HepG2 (cell line): ENCODE results near the gene SPRYD3. TPM values are rescaled to one million over a fixed set of nuclear protein-coding genes. Genes with fewer than 3 reads are reported as not detected.
A peak's percentile ranks its signal among the peaks of the same experiment; 100 is the strongest.

Experiments
- AHR ChIP-seq: IDR thresholded peaks from 2 replicates; pipeline ENCODE4 v1.6.1; 2018; ENCODE audit warnings: missing genetic modification reagents, missing compliant biosample characterization
- CENPT ChIP-seq: sonication (generic); formaldehyde crosslinking; IDR thresholded peaks from 2 replicates; pipeline ENCODE4 v1.8.0; 2022; ENCODE audit warnings: low read depth, mild to moderate bottlenecking, moderate library complexity, missing genetic modification reagents
- EHMT2 ChIP-seq: fragments of 200-600 bp; sonication (generic); IDR thresholded peaks from 2 replicates; pipeline ENCODE4 v1.7.0; 2017; ENCODE audit warnings: antibody characterized with exemption, low read depth, low read length, borderline replicate concordance
- ETV5 ChIP-seq: IDR thresholded peaks from 2 replicates; pipeline ENCODE4 v1.6.1; 2018; ENCODE audit warnings: missing biosample characterization, missing genetic modification reagents, inconsistent platforms, borderline replicate concordance
- HDAC1 ChIP-seq: sonication (generic); formaldehyde crosslinking; IDR thresholded peaks from 2 replicates; pipeline ENCODE4 v1.5.1; 2020; ENCODE audit warnings: mild to moderate bottlenecking, missing genetic modification reagents
- HOXD1 ChIP-seq: sonication (generic); formaldehyde crosslinking; IDR thresholded peaks from 2 replicates; pipeline ENCODE4 v1.5.0; 2020; ENCODE audit warnings: missing genetic modification reagents
- MAF1 ChIP-seq: sonication (generic); formaldehyde crosslinking; IDR thresholded peaks from 2 replicates; pipeline ENCODE4 v1.5.0; 2020; ENCODE audit warnings: missing genetic modification reagents, borderline replicate concordance
- PRMT3 ChIP-seq: sonication (generic); formaldehyde crosslinking; IDR thresholded peaks from 2 replicates; pipeline ENCODE4 v1.8.1; 2022; ENCODE audit warnings: low read depth, mild to moderate bottlenecking, moderate library complexity, missing genetic modification reagents, borderline replicate concordance
- RFXAP ChIP-seq: sonication (generic); formaldehyde crosslinking; IDR thresholded peaks from 2 replicates; pipeline ENCODE4 v1.4.0; 2020; ENCODE audit warnings: missing genetic modification reagents, borderline replicate concordance
- SKI ChIP-seq: fragments of 450-650 bp; IDR thresholded peaks from one replicate; pipeline ENCODE4 v1.6.1; 2018; ENCODE audit warnings: mild to moderate bottlenecking; ENCODE audit not compliant: partially characterized antibody
- TAF15 ChIP-seq: fragments of 200-400 bp; formaldehyde crosslinking; IDR thresholded peaks from one replicate; pipeline ENCODE4 v1.6.1; 2018; ENCODE audit warnings: mild to moderate bottlenecking, low read depth, low read length; ENCODE audit not compliant: poor library complexity, severe bottlenecking
- ZNF577 ChIP-seq: sonication (generic); formaldehyde crosslinking; IDR thresholded peaks from 2 replicates; pipeline ENCODE4 v1.4.0; 2020; ENCODE audit warnings: mild to moderate bottlenecking, low read depth, missing genetic modification reagents, borderline replicate concordance
- ZNF629 ChIP-seq: sonication (generic); formaldehyde crosslinking; conservative IDR thresholded peaks from 2 replicates; pipeline ENCODE4 v1.5.0; 2020; ENCODE audit warnings: missing genetic modification reagents
- ZNF816 ChIP-seq: sonication (generic); formaldehyde crosslinking; IDR thresholded peaks from 2 replicates; pipeline ENCODE4 v1.8.0; 2022; ENCODE audit warnings: missing genetic modification reagents, mild to moderate bottlenecking, borderline replicate concordance
- polyA plus RNA-seq, 8 experiments: library from polyadenylated mRNA; depleted of rRNA in 3 of 8; stranded (reverse) in 7 of 8; unstranded in 1 of 8; fragments of >200 nt; fragmentation: Illumina TruSeq in 4 of 8; extraction: Trizol in 4 of 8; gene quantifications; 2 replicates each; pipeline versions ENCODE4 v1.2.1 to v1.2.3, GENCODE V29; 2011 to 2016; ENCODE audit warnings: low read depth in 4 of 8, missing spikeins in 1 of 8, mixed read lengths in 1 of 8; ENCODE audit not compliant: insufficient read depth in 1 of 8
- total RNA-seq, 5 experiments: library from RNA; depleted of rRNA; stranded (reverse); fragments of >200 nt; fragmentation: Illumina TruSeq; extraction: Trizol; gene quantifications; 2 replicates each; pipeline ENCODE4 v1.2.3, GENCODE V29; 2016; ENCODE audit warnings: low read depth in 1 of 5
- TF ChIP-seq, protein P1 (sequence below): sonication (generic); formaldehyde crosslinking; IDR thresholded peaks from 2 replicates; pipeline ENCODE4 v1.4.0; 2020; ENCODE audit warnings: missing genetic modification reagents, mild to moderate bottlenecking, borderline replicate concordance
- TF ChIP-seq, protein P2 (sequence below): sonication (generic); formaldehyde crosslinking; IDR thresholded peaks from 2 replicates; pipeline ENCODE4 v1.4.0; 2020; ENCODE audit warnings: missing genetic modification reagents
- TF ChIP-seq, protein P3 (sequence below): sonication (generic); formaldehyde crosslinking; IDR thresholded peaks from 2 replicates; pipeline ENCODE4 v1.4.0; 2020; ENCODE audit warnings: missing genetic modification reagents, borderline replicate concordance
- TF ChIP-seq, protein P4 (sequence below): sonication (generic); formaldehyde crosslinking; conservative IDR thresholded peaks from 2 replicates; pipeline ENCODE4 v1.8.0; 2022; ENCODE audit warnings: low read depth, missing genetic modification reagents

Gene SPRYD3
- total and polyA plus RNA-seq, 2 of the 13 experiments (the other 11 are each of a cell fraction or from before 2014, with no cell fraction given), result 9.0 to 9.2 TPM

DNA sequence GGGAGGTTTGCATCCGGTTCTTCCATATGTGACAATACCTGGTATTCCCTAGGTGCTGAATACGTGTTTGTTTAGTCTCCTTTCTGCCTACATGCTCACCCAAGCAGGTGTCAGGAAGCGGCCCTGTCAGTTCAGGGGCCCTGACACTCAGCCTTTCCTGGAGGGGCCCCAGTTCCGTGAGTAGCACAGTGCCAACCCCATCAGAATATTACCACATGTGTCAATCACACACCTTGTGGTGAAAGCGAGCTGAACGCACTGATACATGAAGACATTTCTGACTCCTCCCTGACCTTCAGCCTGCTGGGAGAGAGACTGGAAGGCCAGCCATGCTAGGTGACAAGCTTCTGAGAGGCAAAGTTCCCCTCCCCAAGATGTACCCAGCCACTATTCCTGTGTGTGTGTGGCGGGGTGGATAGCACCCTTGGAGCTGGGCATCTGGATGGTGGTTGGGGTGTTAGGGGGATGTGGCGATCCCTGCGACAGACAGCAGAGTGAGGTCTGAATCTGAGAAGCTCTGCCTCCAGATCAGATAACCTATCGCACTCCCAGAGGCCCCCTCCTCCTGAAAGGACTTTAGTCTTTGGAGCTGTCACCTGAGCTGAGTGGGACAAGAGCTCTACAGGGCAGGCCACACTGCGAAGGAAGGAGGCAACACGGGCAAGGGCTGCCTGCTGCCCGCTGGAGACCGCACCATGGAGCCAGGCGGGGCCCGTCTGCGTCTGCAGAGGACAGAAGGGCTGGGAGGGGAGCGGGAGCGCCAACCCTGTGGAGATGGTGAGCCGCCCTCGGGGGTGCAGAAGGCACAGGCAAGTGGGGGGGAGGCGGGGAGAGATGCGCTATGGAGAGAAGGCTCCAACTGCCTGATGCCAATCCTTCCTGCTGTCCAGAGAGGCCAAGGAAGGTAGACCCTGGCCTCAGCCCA lies 24.0 kb upstream of the SPRYD3 start, which contains the start of gene SOAT2 (continued):
- TF ChIP-seq, protein P1, sequence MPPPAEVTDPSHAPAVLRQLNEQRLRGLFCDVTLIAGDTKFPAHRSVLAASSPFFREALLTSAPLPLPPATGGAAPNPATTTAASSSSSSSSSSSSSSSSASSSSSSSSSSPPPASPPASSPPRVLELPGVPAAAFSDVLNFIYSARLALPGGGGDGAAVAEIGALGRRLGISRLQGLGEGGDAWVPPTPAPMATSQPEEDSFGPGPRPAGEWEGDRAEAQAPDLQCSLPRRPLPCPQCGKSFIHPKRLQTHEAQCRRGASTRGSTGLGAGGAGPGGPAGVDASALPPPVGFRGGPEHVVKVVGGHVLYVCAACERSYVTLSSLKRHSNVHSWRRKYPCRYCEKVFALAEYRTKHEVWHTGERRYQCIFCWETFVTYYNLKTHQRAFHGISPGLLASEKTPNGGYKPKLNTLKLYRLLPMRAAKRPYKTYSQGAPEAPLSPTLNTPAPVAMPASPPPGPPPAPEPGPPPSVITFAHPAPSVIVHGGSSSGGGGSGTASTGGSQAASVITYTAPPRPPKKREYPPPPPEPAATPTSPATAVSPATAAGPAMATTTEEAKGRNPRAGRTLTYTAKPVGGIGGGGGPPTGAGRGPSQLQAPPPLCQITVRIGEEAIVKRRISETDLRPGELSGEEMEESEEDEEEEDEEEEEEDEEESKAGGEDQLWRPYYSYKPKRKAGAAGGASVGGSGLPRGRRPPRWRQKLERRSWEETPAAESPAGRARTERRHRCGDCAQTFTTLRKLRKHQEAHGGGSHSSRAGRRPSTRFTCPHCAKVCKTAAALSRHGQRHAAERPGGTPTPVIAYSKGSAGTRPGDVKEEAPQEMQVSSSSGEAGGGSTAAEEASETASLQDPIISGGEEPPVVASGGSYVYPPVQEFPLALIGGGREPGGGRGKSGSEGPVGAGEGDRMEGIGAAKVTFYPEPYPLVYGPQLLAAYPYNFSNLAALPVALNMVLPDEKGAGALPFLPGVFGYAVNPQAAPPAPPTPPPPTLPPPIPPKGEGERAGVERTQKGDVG (CRISPR knock-in tag), result no peak
- no peak; the same call in 1 of the 2 replicates for TF ChIP-seq HDAC1 (CRISPR knock-in tag)
- TF ChIP-seq TAF15, result no peak
- TF ChIP-seq SKI, result no peak
- no peak for TF ChIP-seq RFXAP (CRISPR knock-in tag)
- TF ChIP-seq, protein P2, sequence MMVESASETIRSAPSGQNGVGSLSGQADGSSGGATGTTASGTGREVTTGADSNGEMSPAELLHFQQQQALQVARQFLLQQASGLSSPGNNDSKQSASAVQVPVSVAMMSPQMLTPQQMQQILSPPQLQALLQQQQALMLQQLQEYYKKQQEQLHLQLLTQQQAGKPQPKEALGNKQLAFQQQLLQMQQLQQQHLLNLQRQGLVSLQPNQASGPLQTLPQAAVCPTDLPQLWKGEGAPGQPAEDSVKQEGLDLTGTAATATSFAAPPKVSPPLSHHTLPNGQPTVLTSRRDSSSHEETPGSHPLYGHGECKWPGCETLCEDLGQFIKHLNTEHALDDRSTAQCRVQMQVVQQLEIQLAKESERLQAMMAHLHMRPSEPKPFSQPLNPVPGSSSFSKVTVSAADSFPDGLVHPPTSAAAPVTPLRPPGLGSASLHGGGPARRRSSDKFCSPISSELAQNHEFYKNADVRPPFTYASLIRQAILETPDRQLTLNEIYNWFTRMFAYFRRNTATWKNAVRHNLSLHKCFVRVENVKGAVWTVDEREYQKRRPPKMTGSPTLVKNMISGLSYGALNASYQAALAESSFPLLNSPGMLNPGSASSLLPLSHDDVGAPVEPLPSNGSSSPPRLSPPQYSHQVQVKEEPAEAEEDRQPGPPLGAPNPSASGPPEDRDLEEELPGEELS (CRISPR knock-in tag), result peak; percentile 32; the same call in 1 of the 2 replicates
- TF ChIP-seq, protein P3, sequence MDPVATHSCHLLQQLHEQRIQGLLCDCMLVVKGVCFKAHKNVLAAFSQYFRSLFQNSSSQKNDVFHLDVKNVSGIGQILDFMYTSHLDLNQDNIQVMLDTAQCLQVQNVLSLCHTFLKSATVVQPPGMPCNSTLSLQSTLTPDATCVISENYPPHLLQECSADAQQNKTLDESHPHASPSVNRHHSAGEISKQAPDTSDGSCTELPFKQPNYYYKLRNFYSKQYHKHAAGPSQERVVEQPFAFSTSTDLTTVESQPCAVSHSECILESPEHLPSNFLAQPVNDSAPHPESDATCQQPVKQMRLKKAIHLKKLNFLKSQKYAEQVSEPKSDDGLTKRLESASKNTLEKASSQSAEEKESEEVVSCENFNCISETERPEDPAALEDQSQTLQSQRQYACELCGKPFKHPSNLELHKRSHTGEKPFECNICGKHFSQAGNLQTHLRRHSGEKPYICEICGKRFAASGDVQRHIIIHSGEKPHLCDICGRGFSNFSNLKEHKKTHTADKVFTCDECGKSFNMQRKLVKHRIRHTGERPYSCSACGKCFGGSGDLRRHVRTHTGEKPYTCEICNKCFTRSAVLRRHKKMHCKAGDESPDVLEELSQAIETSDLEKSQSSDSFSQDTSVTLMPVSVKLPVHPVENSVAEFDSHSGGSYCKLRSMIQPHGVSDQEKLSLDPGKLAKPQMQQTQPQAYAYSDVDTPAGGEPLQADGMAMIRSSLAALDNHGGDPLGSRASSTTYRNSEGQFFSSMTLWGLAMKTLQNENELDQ (CRISPR knock-in tag), result no peak
- TF ChIP-seq PRMT3 (CRISPR knock-in tag), result no peak
- TF ChIP-seq AHR (CRISPR knock-in tag), result peak; percentile 63; the same call in 1 of the 2 replicates
- TF ChIP-seq HOXD1 (CRISPR knock-in tag), result no peak
- TF ChIP-seq EHMT2, result no peak
- TF ChIP-seq ZNF577 (CRISPR knock-in tag), result no peak
- no peak for TF ChIP-seq CENPT (CRISPR knock-in tag)
- no peak for TF ChIP-seq ZNF629 (CRISPR knock-in tag)
- no peak for TF ChIP-seq ZNF816 (CRISPR knock-in tag)
- TF ChIP-seq ETV5 (CRISPR knock-in tag), result peak; percentile 64; the same call in 1 of the 2 replicates
- no peak for TF ChIP-seq MAF1 (CRISPR knock-in tag)
- TF ChIP-seq, protein P4, sequence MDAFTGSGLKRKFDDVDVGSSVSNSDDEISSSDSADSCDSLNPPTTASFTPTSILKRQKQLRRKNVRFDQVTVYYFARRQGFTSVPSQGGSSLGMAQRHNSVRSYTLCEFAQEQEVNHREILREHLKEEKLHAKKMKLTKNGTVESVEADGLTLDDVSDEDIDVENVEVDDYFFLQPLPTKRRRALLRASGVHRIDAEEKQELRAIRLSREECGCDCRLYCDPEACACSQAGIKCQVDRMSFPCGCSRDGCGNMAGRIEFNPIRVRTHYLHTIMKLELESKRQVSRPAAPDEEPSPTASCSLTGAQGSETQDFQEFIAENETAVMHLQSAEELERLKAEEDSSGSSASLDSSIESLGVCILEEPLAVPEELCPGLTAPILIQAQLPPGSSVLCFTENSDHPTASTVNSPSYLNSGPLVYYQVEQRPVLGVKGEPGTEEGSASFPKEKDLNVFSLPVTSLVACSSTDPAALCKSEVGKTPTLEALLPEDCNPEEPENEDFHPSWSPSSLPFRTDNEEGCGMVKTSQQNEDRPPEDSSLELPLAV (CRISPR knock-in tag), result no peak
